Liver (tissue), 9 donors: ENCODE measurements around the gene SRSF5. TPM values are rescaled to one million over a fixed set of nuclear protein-coding genes. Genes with fewer than 3 reads are reported as not detected.

Source experiments
- DNase-seq: peaks from one replicate; pipeline ENCODE4 v3.0.0-alpha.2; 2017; ENCODE audit warnings: low spot score
- H3K27ac ChIP-seq, 2 donors: one replicate each; pipeline ENCODE4 v1.7.0; 2013; ENCODE audit warnings: inconsistent platforms in 2 of 2, low read length in 2 of 2, control low read depth in 1 of 2, low read depth in 1 of 2, mild to moderate bottlenecking in 1 of 2
- H3K27me3 ChIP-seq, 4 donors: one replicate each; pipeline versions ENCODE4 v1.6.1 to v1.7.0; 2013; ENCODE audit warnings: low read length in 3 of 4, inconsistent platforms in 1 of 4, mild to moderate bottlenecking in 1 of 4, moderate library complexity in 1 of 4; ENCODE audit not compliant: control insufficient read depth in 4 of 4, insufficient read depth in 4 of 4
- H3K36me3 ChIP-seq, 4 donors: one replicate each; pipeline versions ENCODE4 v1.6.1 to v1.7.0; 2013; ENCODE audit warnings: low read length in 3 of 4, mild to moderate bottlenecking in 3 of 4, low read depth in 1 of 4, moderate library complexity in 1 of 4; ENCODE audit not compliant: control insufficient read depth in 4 of 4, insufficient read depth in 3 of 4
- H3K4me1 ChIP-seq, 4 donors: one replicate each; pipeline versions ENCODE4 v1.6.1 to v1.7.0; 2013; ENCODE audit warnings: low read length in 3 of 4, mild to moderate bottlenecking in 3 of 4, moderate library complexity in 1 of 4; ENCODE audit not compliant: control insufficient read depth in 4 of 4, insufficient read depth in 4 of 4
- H3K4me3 ChIP-seq, 3 donors: one replicate each; pipeline versions ENCODE4 v1.6.1 to v1.7.0; 2013; ENCODE audit warnings: low read length in 3 of 3, control low read depth in 1 of 3, low read depth in 1 of 3, mild to moderate bottlenecking in 1 of 3
- H3K9ac ChIP-seq, 2 donors: one replicate each; pipeline ENCODE4 v1.7.0; 2013; ENCODE audit warnings: low read length in 2 of 2, mild to moderate bottlenecking in 2 of 2, moderate library complexity in 2 of 2, control low read depth in 1 of 2, low read depth in 1 of 2
- H3K9me3 ChIP-seq, 4 donors: one replicate each; pipeline versions ENCODE4 v1.6.1 to v1.7.0; 2013; ENCODE audit warnings: low read length in 3 of 4; ENCODE audit not compliant: control insufficient read depth in 4 of 4
- ATF3 ChIP-seq: IDR thresholded peaks from 2 replicates; pipeline ENCODE4 v1.6.1; 2016; ENCODE audit warnings: antibody characterized with exemption
- EGR1 ChIP-seq, 2 donors: IDR thresholded peaks; 2 replicates each; pipeline ENCODE4 v1.6.1; 2016 to 2018; ENCODE audit warnings: antibody characterized with exemption in 2 of 2, low read depth in 2 of 2
- FOXA1 ChIP-seq: IDR thresholded peaks from 2 replicates; pipeline ENCODE4 v1.6.1; 2016; ENCODE audit warnings: antibody characterized with exemption
- FOXA2 ChIP-seq: IDR thresholded peaks from 2 replicates; pipeline ENCODE4 v1.6.1; 2016; ENCODE audit warnings: antibody characterized with exemption
- GABPA ChIP-seq, 2 donors: IDR thresholded peaks in 1 of 2; conservative IDR thresholded peaks in 1 of 2; 2 replicates each; pipeline ENCODE4 v1.6.1; 2016; ENCODE audit warnings: antibody characterized with exemption in 2 of 2, mild to moderate bottlenecking in 1 of 2, moderate library complexity in 1 of 2
- HNF4A ChIP-seq, 2 donors: conservative IDR thresholded peaks; 2 replicates each; pipeline ENCODE4 v1.6.1; 2016; ENCODE audit warnings: antibody characterized with exemption in 2 of 2, mild to moderate bottlenecking in 2 of 2
- HNF4G ChIP-seq: IDR thresholded peaks from 2 replicates; pipeline ENCODE4 v1.6.1; 2016; ENCODE audit warnings: antibody characterized with exemption
- JUND ChIP-seq, 2 donors: IDR thresholded peaks; 2 replicates each; pipeline ENCODE4 v1.6.1; 2016; ENCODE audit warnings: antibody characterized with exemption in 2 of 2
- MAX ChIP-seq: IDR thresholded peaks from 2 replicates; pipeline ENCODE4 v1.6.1; 2016; ENCODE audit warnings: antibody characterized with exemption
- NR2F2 ChIP-seq: IDR thresholded peaks from 2 replicates; pipeline ENCODE4 v1.6.1; 2016; ENCODE audit warnings: antibody characterized with exemption
- RAD21 ChIP-seq, 2 donors: IDR thresholded peaks; 2 replicates each; pipeline ENCODE4 v1.6.1; 2016; ENCODE audit warnings: antibody characterized with exemption in 2 of 2, mild to moderate bottlenecking in 2 of 2
- REST ChIP-seq: IDR thresholded peaks from 2 replicates; pipeline ENCODE4 v1.6.1; 2016; ENCODE audit warnings: antibody characterized with exemption, mild to moderate bottlenecking
- RXRA ChIP-seq, 2 donors: IDR thresholded peaks; 2 replicates each; pipeline ENCODE4 v1.6.1; 2017 to 2018; ENCODE audit warnings: antibody characterized with exemption in 2 of 2, mild to moderate bottlenecking in 1 of 2
- SP1 ChIP-seq: IDR thresholded peaks from 2 replicates; pipeline ENCODE4 v1.6.1; 2018; ENCODE audit warnings: antibody characterized with exemption, mild to moderate bottlenecking
- TAF1 ChIP-seq: conservative IDR thresholded peaks from 2 replicates; pipeline ENCODE4 v1.6.1; 2016; ENCODE audit warnings: antibody characterized with exemption, mild to moderate bottlenecking
- YY1 ChIP-seq: IDR thresholded peaks from 2 replicates; pipeline ENCODE4 v1.6.1; 2016; ENCODE audit warnings: antibody characterized with exemption, mild to moderate bottlenecking
- ZBTB33 ChIP-seq: IDR thresholded peaks from 2 replicates; pipeline ENCODE4 v1.6.1; 2016; ENCODE audit warnings: antibody characterized with exemption
- WGBS: extraction: QIAGEN DNeasy Blood & Tissue Kit; methylation state at CpG from one replicate; pipeline ENCODE4 v1.1.7; 2013; 5-methylcytosine and 5-hydroxymethylcytosine counted together
- polyA plus RNA-seq, 2 donors: library from polyadenylated mRNA; stranded (reverse) in 1 of 2; unstranded in 1 of 2; fragments of 200-250 nt in 1 of 2; fragments of >200 nt in 1 of 2; fragmentation: Nextera tagmentation in 1 of 2; extraction: Ambion mirVana in 1 of 2; gene quantifications; one replicate each; pipeline versions ENCODE4 v1.2.1 to v1.2.3, GENCODE V29; 2013 to 2015
- total RNA-seq, 2 donors: library from RNA; depleted of rRNA; stranded (reverse); fragments of >200 nt; gene quantifications; one replicate each; pipeline ENCODE4 v1.2.3, GENCODE V29; 2014
- donor health status: healthy.
- donor health status: healthy.
- donor health status: healthy.
- donor health status: healthy.
- donor health status: healthy.

Gene SRSF5
- total and polyA plus RNA-seq, 4 donors: 74.4 to 254 (median 148) TPM

- H3K9ac ChIP-seq: no peak overlapping the region
- no peak for DNase-seq
- 75% methylated on average over 7 of the region's 7 CpGs for WGBS
- H3K4me3 ChIP-seq: no peak overlapping the region
- peak overlapping the region in 1 of 2 donors; percentile 22 for H3K27ac ChIP-seq
- no peaks in the 10 kb centered on the region for H3K36me3 ChIP-seq
- no peak for TF ChIP-seq ATF3
- no peak for TF ChIP-seq GABPA (IDR thresholded peaks at IDR 0.05 in 1 of 2, conservative IDR thresholded peaks at IDR 0.05 in 1 of 2)
- no peak for TF ChIP-seq TAF1
- no peak for TF ChIP-seq REST
- TF ChIP-seq HNF4A (conservative IDR thresholded peaks at IDR 0.05): no peak
- TF ChIP-seq RAD21 (IDR thresholded peaks at IDR 0.05): peak in 1 of 2 donors; percentile 52
- no peak for TF ChIP-seq HNF4G
- TF ChIP-seq NR2F2: no peak
- TF ChIP-seq RXRA (IDR thresholded peaks at IDR 0.05): no peak
- no peak for TF ChIP-seq FOXA2
- no peak for TF ChIP-seq EGR1 (IDR thresholded peaks at IDR 0.05; ENCODE audit: low read depth in 2 of 2)
- no peak for TF ChIP-seq FOXA1
- peak; percentile 35 for TF ChIP-seq SP1
- no peak for TF ChIP-seq MAX
- TF ChIP-seq ZBTB33: no peak
- peaks cover 0 to 10% (median 2%) of the 10 kb centered on the region in 4 donors for H3K4me1 ChIP-seq
- no peaks in the 10 kb centered on the region for H3K9me3 ChIP-seq
- H3K27me3 ChIP-seq: no peaks in the 10 kb centered on the region
Measured at GRCh38 chr14:69719501-69719951, 47.4 kb upstream of the SRSF5 start.

- Histone ChIP-seq H3K27me3 (no peaks in the 10 kb centered on the region), H3K4me3 (no peak overlapping the region), H3K36me3 (no peaks in the 10 kb centered on the region), H3K9ac (no peak overlapping the region), H3K4me1 (peaks cover 0 to 9% (median 2%) of the 10 kb centered on the region in 4 donors), H3K27ac (no peak overlapping the region), H3K9me3 (no peaks in the 10 kb centered on the region)
- TF ChIP-seq FOXA2 (no peak), MAX (no peak), REST (no peak), GABPA (IDR thresholded peaks at IDR 0.05 in 1 of 2, conservative IDR thresholded peaks at IDR 0.05 in 1 of 2) (no peak), HNF4A (conservative IDR thresholded peaks at IDR 0.05) (no peak), ATF3 (no peak), YY1 (no peak), TAF1 (no peak), HNF4G (no peak), FOXA1 (no peak), JUND (IDR thresholded peaks at IDR 0.05) (no peak), NR2F2 (no peak), ZBTB33 (no peak), EGR1 (IDR thresholded peaks at IDR 0.05; ENCODE audit: low read depth in 2 of 2) (no peak)
- no peak for DNase-seq
- WGBS: 86% methylated on average over 4 of the region's 4 CpGs
Measured at GRCh38 chr14:69720912-69721311, 46.0 kb upstream of the SRSF5 start.
